Activated T-helper 2 cell treated with anti-CD3 and anti-CD28 coated beads, Interferon-gamma antibody, Interleukin-2, Interleukin-4, amounts not matched to agents 10 μg/mL and 5 μg/mL and 100 μg/mL, durations not matched to agents 14 hours and 24 hours and 36 hours (primary cell): Measurements from ENCODE around the gene ST3GAL3. TPM values are rescaled to one million over a fixed set of nuclear protein-coding genes. Genes with fewer than 3 reads are reported as not detected.

Experiments used
- DNase-seq: peaks from one replicate; pipeline ENCODE4 v3.0.0; 2021; ENCODE audit warnings: low spot score
- H3K27ac Mint-ChIP-seq: one replicate; pipeline ENCODE4 v1.8.0; 2021; ENCODE audit warnings: mixed read lengths
- H3K27me3 Mint-ChIP-seq: one replicate; pipeline ENCODE4 v1.8.0; 2021; ENCODE audit warnings: low read depth, mixed read lengths
- H3K36me3 Mint-ChIP-seq: one replicate; pipeline ENCODE4 v1.8.0; 2021; ENCODE audit warnings: low read depth, mixed read lengths
- H3K4me1 Mint-ChIP-seq: one replicate; pipeline ENCODE4 v1.8.0; 2021; ENCODE audit warnings: low read depth, mixed read lengths
- H3K4me3 Mint-ChIP-seq: one replicate; pipeline ENCODE4 v1.8.0; 2021; ENCODE audit warnings: low read depth, mild to moderate bottlenecking, moderate library complexity, mixed read lengths
- H3K9me3 Mint-ChIP-seq: one replicate; pipeline ENCODE4 v1.8.0; 2021; ENCODE audit warnings: mixed read lengths
- intact Hi-C: fragments of 100-400 bp; cut with micrococcal nuclease; formaldehyde crosslinking; loops from one replicate; pipeline ENCODE4 v1.15.1; 2023
- total RNA-seq: library from RNA; stranded (reverse); gene quantifications from 2 replicates; pipeline ENCODE4 v1.2.3, GENCODE V29; 2022

The ST3GAL3 gene
- total RNA-seq, 1 donor from 2014 or later, result 22.0 TPM

DNA sequence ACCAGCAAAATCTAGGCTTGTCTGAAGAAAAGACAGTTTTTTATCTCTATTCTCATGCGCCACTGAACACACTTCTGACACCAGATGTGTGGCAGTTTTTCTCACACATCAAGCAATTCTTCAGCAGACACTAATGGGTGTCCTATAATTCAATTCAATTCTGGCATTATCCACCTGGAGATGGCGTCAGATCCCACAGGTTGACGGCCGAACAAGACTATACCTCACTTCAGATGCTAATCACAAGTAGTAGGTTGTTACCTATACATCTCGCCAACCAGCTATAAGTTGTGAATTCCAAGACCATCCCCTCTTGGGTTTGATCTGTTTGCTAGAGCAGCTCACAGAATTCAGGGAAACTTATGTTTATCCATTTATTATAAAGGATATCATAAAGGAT lies 136.3 kb downstream of the ST3GAL3 start:
- Mint-ChIP-seq H3K27me3 (no peaks in the 10 kb centered on the region), H3K9me3 (peaks cover 11% of the 10 kb centered on the region), H3K4me3 (no peak overlapping the region), H3K4me1 (peaks cover 12% of the 10 kb centered on the region), H3K27ac (no peak overlapping the region), H3K36me3 (peaks cover 42% of the 10 kb centered on the region)
- DNase-seq, result no peak
- intact Hi-C loops, result no loop called here

- intact Hi-C loops, result no loop called here
- Mint-ChIP-seq H3K9me3 (peaks cover 11% of the 10 kb centered on the region), H3K27ac (no peak overlapping the region), H3K36me3 (peaks cover 42% of the 10 kb centered on the region), H3K4me1 (peaks cover 12% of the 10 kb centered on the region), H3K27me3 (no peaks in the 10 kb centered on the region), H3K4me3 (no peak overlapping the region)
- no peak for DNase-seq
These were observed 136.8 kb downstream of the ST3GAL3 start for GRCh38 chr1:43844114-43844513.

- intact Hi-C loops, result no loop called here
- no peak overlapping the region for H3K27ac Mint-ChIP-seq
- no peak overlapping the region for H3K4me3 Mint-ChIP-seq
- H3K36me3 Mint-ChIP-seq, result peaks cover 20% of the 10 kb centered on the region
- H3K9me3 Mint-ChIP-seq, result peaks cover 6% of the 10 kb centered on the region
- no peaks in the 10 kb centered on the region for H3K27me3 Mint-ChIP-seq
- DNase-seq, result no peak
- peaks cover 7% of the 10 kb centered on the region for H3K4me1 Mint-ChIP-seq
These were observed 140.0 kb downstream of the ST3GAL3 start for GRCh38 chr1:43847290-43847689.

GRCh38 chr1:43847882-43848281 lies 140.5 kb downstream of the ST3GAL3 start:
- Mint-ChIP-seq H3K27ac (no peak overlapping the region), H3K9me3 (peaks cover 2% of the 10 kb centered on the region), H3K4me1 (peaks cover 9% of the 10 kb centered on the region), H3K36me3 (peaks cover 15% of the 10 kb centered on the region), H3K4me3 (no peak overlapping the region), H3K27me3 (no peaks in the 10 kb centered on the region)
- DNase-seq, result no peak
- intact Hi-C loops, result no loop called here

DNA sequence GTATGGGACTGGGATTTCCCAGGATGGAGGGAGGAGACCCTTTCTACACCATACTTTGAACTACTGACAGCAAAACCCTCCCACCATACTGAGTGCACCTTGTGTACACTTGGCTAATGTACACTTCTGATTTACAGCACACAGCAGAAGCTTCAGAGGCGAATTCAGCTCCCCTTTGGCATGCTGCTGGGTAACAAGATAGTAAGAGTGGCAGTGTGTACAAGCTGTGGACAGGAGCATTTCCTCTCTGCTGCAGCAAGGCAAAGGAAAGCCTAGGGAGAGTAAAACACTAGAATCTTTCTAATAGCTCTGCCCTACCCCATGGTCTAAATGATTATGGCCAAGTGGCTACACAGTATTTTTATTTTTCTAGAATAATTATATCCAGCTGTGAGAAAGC lies 142.3 kb downstream of the ST3GAL3 start:
- peaks cover 9% of the 10 kb centered on the region for H3K4me1 Mint-ChIP-seq
- H3K36me3 Mint-ChIP-seq, result peaks cover 8% of the 10 kb centered on the region
- H3K27ac Mint-ChIP-seq, result no peak overlapping the region
- intact Hi-C loops, result no loop called here
- no peaks in the 10 kb centered on the region for H3K27me3 Mint-ChIP-seq
- DNase-seq, result no peak
- no peaks in the 10 kb centered on the region for H3K9me3 Mint-ChIP-seq
- H3K4me3 Mint-ChIP-seq, result no peak overlapping the region

DNA sequence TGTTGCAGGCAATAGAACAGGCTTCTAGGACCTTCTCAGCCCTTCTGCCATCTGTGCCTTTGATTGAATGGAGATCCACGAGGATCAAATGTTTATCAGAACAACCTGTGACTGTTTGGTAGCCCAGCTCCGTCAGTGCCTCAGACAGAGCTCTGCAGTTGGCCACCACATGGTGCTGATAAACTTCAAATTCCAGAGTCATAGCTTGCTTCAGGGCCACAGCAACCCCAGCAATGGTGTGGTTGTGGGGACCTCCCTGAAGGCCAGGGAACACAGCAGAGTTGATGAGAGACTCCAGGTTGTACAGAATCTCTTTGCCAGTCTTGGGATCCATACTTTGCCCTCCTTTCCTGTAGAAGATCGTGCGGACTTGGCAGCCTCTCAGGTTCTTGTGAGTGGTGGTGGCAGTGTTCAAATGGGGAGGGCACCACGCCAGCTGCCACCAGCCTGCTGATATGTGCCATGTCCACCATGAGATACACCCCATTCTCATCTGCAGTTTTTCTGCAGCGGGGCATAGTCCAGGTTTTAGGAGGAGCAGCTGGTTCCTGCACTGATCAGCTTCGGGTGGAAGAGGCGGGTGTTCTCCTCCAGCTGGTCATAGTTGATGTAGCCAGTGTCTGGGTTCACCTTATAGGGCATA lies 143.4 kb downstream of the ST3GAL3 start:
- Mint-ChIP-seq H3K4me3 (no peak overlapping the region), H3K27ac (no peak overlapping the region), H3K4me1 (peaks cover 9% of the 10 kb centered on the region), H3K27me3 (no peaks in the 10 kb centered on the region), H3K9me3 (no peaks in the 10 kb centered on the region), H3K36me3 (peaks cover 4% of the 10 kb centered on the region)
- DNase-seq, result no peak
- intact Hi-C loops, result no loop called here

DNA sequence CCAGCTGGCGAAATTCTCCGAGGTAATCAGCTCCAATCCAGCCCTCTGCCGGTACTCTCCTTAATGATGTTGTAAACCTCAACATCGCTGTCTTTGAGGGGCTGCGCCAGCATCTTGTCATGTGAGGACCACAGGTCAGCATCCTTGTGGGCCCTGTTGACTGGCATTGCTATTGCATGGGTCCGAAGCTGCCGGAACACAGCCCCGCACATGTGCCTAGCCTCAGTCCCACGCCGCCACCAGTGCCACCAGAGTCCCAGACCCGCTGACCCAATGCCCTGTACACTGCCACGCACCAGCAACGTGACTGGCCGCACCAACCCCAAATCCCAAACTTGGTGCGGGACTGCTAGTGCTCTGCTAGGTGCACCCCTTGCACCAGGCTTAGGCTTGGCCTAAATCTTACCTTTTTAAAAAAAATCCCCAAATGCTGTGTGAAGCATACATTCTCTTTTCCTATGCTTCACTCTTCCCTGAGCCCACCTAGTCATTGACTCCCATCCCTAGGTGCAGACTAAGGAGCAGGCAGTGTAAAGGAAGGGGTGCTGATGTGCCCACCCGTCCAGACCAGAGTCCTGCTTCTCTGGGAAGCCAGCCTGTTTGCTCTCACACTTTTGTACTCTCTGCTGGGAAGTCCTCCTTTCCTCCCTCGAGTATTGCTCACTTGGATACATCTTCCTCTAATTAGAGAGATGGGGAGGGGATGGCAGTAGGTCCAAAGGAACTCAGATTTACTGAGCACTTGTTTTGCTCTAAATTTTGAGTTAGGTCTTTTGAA lies 144.4 kb downstream of the ST3GAL3 start:
- DNase-seq, result no peak
- Mint-ChIP-seq H3K27ac (no peak overlapping the region), H3K36me3 (peaks cover 4% of the 10 kb centered on the region)

GRCh38 chr1:43853161-43853921 lies 146.0 kb downstream of the ST3GAL3 start:
- Mint-ChIP-seq H3K27me3 (no peaks in the 10 kb centered on the region), H3K9me3 (no peaks in the 10 kb centered on the region), H3K4me1 (peaks cover 6% of the 10 kb centered on the region), H3K36me3 (peaks cover 4% of the 10 kb centered on the region), H3K27ac (no peak overlapping the region), H3K4me3 (no peak overlapping the region)
- intact Hi-C loops, result no loop called here
- no peak for DNase-seq

More for the DNA sequence above, 144.4 kb downstream of the ST3GAL3 start:
- intact Hi-C loops, result no loop called here
- no peaks in the 10 kb centered on the region for H3K9me3 Mint-ChIP-seq
- no peak overlapping the region for H3K4me3 Mint-ChIP-seq
- peaks cover 9% of the 10 kb centered on the region for H3K4me1 Mint-ChIP-seq
- H3K27me3 Mint-ChIP-seq, result no peaks in the 10 kb centered on the region

DNA sequence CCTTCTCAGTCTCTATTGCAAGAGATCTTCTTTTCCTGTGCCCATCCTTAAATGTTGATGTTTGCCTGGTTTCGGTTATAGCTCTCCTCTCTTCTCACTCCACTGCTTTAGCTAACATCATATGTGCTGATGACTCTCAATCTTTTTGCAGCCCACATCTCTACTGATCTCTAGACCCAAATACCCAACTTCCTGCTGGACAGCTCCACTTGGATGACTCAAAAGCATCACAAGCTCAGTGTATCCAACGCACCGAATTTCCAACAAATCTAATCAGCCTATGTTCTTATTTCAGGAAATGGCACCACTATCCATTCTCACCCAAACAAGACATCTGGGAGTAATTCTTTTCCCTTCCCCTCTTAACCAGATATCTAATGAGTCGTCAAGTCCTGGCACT lies 147.1 kb downstream of the ST3GAL3 start:
- Mint-ChIP-seq H3K27me3 (no peaks in the 10 kb centered on the region), H3K4me3 (no peak overlapping the region), H3K27ac (no peak overlapping the region), H3K36me3 (peaks cover 4% of the 10 kb centered on the region), H3K9me3 (no peaks in the 10 kb centered on the region), H3K4me1 (peaks cover 4% of the 10 kb centered on the region)
- intact Hi-C loops, result no loop called here
- DNase-seq, result no peak

- intact Hi-C loops, result no loop called here
These were observed 148.9 kb downstream of the ST3GAL3 start for GRCh38 chr1:43856188-43856587.

GRCh38 chr1:43857163-43857562 lies 149.8 kb downstream of the ST3GAL3 start:
- H3K27me3 Mint-ChIP-seq, result no peaks in the 10 kb centered on the region
- intact Hi-C loops, result no loop called here

More at GRCh38 chr1:43856188-43856587, 148.9 kb downstream of the ST3GAL3 start:
- no peak overlapping the region for H3K27ac Mint-ChIP-seq
- H3K4me3 Mint-ChIP-seq, result no peak overlapping the region
- H3K36me3 Mint-ChIP-seq, result peaks cover 4% of the 10 kb centered on the region
- no peaks in the 10 kb centered on the region for H3K27me3 Mint-ChIP-seq
- peaks cover 4% of the 10 kb centered on the region for H3K4me1 Mint-ChIP-seq
- H3K9me3 Mint-ChIP-seq, result no peaks in the 10 kb centered on the region
- no peak for DNase-seq

DNA sequence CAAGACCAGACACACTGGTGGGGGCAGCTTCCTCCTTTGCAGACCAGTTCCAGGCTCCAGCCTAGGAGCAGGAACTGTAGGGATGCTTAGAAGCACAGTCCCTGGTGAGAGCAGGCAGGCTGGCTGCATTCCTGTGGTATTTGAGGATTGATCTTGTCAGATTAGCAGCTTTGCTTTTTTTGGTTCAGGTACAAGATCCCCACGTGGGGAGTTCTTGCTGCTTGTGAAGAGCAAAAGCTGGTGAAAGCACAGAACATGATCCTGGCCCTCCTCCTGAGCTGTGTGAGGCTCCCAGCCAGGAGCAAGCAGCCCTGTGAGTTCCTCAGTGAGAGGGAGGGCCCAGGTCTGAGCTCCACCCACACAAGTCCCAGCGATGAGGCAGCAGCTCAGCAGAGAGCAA lies 151.0 kb downstream of the ST3GAL3 start:
- intact Hi-C loops, result no loop called here
- peaks cover 4% of the 10 kb centered on the region for H3K36me3 Mint-ChIP-seq
- H3K27me3 Mint-ChIP-seq, result no peaks in the 10 kb centered on the region
- H3K4me3 Mint-ChIP-seq, result no peak overlapping the region
- no peaks in the 10 kb centered on the region for H3K9me3 Mint-ChIP-seq
- no peak for DNase-seq
- H3K27ac Mint-ChIP-seq, result no peak overlapping the region
- H3K4me1 Mint-ChIP-seq, result peaks cover 2% of the 10 kb centered on the region

More at GRCh38 chr1:43857163-43857562, 149.8 kb downstream of the ST3GAL3 start:
- Mint-ChIP-seq H3K4me1 (peaks cover 4% of the 10 kb centered on the region), H3K9me3 (no peaks in the 10 kb centered on the region), H3K27ac (no peak overlapping the region), H3K36me3 (peaks cover 4% of the 10 kb centered on the region), H3K4me3 (no peak overlapping the region)
- no peak for DNase-seq

DNA sequence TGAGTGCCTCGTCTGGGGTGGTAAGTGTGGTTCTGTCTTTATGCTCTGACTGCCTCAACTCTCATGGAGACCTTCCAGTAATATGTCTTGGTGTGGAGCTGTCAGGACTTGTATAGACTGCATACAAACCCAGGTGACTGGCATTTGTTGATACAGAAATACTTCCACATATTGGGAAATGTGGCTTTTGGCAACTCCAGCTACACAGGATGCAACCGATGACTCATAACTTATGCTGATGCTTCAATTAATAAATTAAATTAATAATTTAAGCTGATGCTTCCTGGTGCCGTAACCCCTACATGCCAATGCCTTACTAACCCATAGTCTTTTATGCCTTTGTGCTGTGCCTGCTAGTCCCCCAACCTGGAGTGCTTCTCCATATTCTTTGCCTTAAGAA lies 154.0 kb downstream of the ST3GAL3 start:
- peaks cover 10% of the 10 kb centered on the region for H3K36me3 Mint-ChIP-seq
- DNase-seq, result no peak
- no peaks in the 10 kb centered on the region for H3K27me3 Mint-ChIP-seq
- H3K4me1 Mint-ChIP-seq, result peaks cover 21% of the 10 kb centered on the region
- no peaks in the 10 kb centered on the region for H3K9me3 Mint-ChIP-seq
- no peak overlapping the region for H3K27ac Mint-ChIP-seq
- no peak overlapping the region for H3K4me3 Mint-ChIP-seq
- intact Hi-C loops, result no loop called here
